Dedifferentiated amniotic fluid mesenchymal stem cell (primary cell): ENCODE measurements around the gene ZNF835.
"Not testable (repeated sequence)": the region's sequence is repeated elsewhere in the genome, so short reads cannot be mapped to it uniquely, and the experiment has no call there.

Source experiments
- DNase-seq: peaks from one replicate; pipeline ENCODE4 v3.0.0-alpha.2; 2016; ENCODE audit errors: extremely low spot score

ZNF835 gene

GRCh38 chr19:56671613-56671994, at the start of gene ZNF835:
ZNF835 (minus strand) TSS chr19:56671757; CDS start chr19:56665198, 6,559 bp downstream.
- no peak for DNase-seq

GRCh38 chr19:56720281-56720680, 48.7 kb upstream of the ZNF835 start:
- no peak for DNase-seq

GRCh38 chr19:56718231-56718630, 46.7 kb upstream of the ZNF835 start:
- DNase-seq = no peak

- DNase-seq = no peak
These were observed 41.2 kb upstream of the ZNF835 start for GRCh38 chr19:56712611-56713276.

- DNase-seq = no peak
These were observed 38.9 kb upstream of the ZNF835 start for GRCh38 chr19:56710437-56710836.

- DNase-seq = no peak
These were observed 36.3 kb upstream of the ZNF835 start for GRCh38 chr19:56707821-56708220.

GRCh38 chr19:56705939-56706338, 34.4 kb upstream of the ZNF835 start:
- DNase-seq = no peak

- no peak for DNase-seq
These were observed 30.3 kb upstream of the ZNF835 start for GRCh38 chr19:56701895-56702294.

- DNase-seq = no peak
These were observed 28.0 kb upstream of the ZNF835 start for GRCh38 chr19:56699552-56699951.

- no peak for DNase-seq
These were observed 20.8 kb upstream of the ZNF835 start for GRCh38 chr19:56692206-56692895.

GRCh38 chr19:56690670-56691069, 19.1 kb upstream of the ZNF835 start:
- no peak for DNase-seq

- DNase-seq = no peak
These were observed 17.6 kb upstream of the ZNF835 start for GRCh38 chr19:56689198-56689597.

GRCh38 chr19:56687031-56687430, 15.5 kb upstream of the ZNF835 start:
- DNase-seq = no peak

- no peak for DNase-seq
These were observed 11.6 kb upstream of the ZNF835 start for GRCh38 chr19:56683116-56683515.

GRCh38 chr19:56681702-56682101, 10.1 kb upstream of the ZNF835 start:
- no peak for DNase-seq

- DNase-seq = no peak
These were observed 6.6 kb upstream of the ZNF835 start for GRCh38 chr19:56678205-56678604.

GRCh38 chr19:56672610-56673009, 1.1 kb upstream of the ZNF835 start:
- not testable (repeated sequence) for DNase-seq

- no peak for DNase-seq
These were observed 470 bp downstream of the ZNF835 start for GRCh38 chr19:56670961-56671612.

GRCh38 chr19:56670401-56670960, 1.1 kb downstream of the ZNF835 start:
- no peak for DNase-seq

GRCh38 chr19:56668676-56669075, 2.9 kb downstream of the ZNF835 start:
- no peak for DNase-seq

- no peak for DNase-seq
These were observed 4.2 kb downstream of the ZNF835 start for GRCh38 chr19:56667311-56667870.

GRCh38 chr19:56664511-56664910, 7.0 kb downstream of the ZNF835 start:
- no peak for DNase-seq
